HG03342 (cell line): ENCODE measurements around the gene DHX58.
"Not testable (repeated sequence)": the region's sequence is repeated elsewhere in the genome, so short reads cannot be mapped to it uniquely, and the experiment has no call there.

ENCODE experiments used
- ATAC-seq: cut with Tn5 transposase; IDR thresholded peaks from one replicate; pipeline ENCODE4 v1.9.1; 2021; ENCODE audit warnings: mild to moderate bottlenecking, moderate library complexity; ENCODE audit not compliant: unreplicated experiment

Gene DHX58

GRCh38 chr17:42112552-42113176, at the start of gene DHX58:
TSS of gene DHX58 (minus strand) at chr17:42112714. CDS start at chr17:42111892, 822 bp downstream.
- peak; percentile 56 for ATAC-seq

GRCh38 chr17:42160531-42160910, 48.0 kb upstream of the DHX58 start:
- no peak for ATAC-seq

GRCh38 chr17:42159796-42160530, 47.4 kb upstream of the DHX58 start:
- no peak for ATAC-seq

GRCh38 chr17:42155614-42156045, 43.1 kb upstream of the DHX58 start:
- no peak for ATAC-seq

GRCh38 chr17:42153919-42154742, 41.6 kb upstream of the DHX58 start:
- no peak for ATAC-seq

- ATAC-seq = no peak
Observed at GRCh38 chr17:42146911-42147607, 34.5 kb upstream of the DHX58 start.

GRCh38 chr17:42143138-42143537, 30.6 kb upstream of the DHX58 start:
- ATAC-seq = not testable (repeated sequence)

- ATAC-seq = no peak
Observed at GRCh38 chr17:42142371-42142896, 29.9 kb upstream of the DHX58 start.

GRCh38 chr17:42141382-42141781, 28.9 kb upstream of the DHX58 start:
- no peak for ATAC-seq

- not testable (repeated sequence) for ATAC-seq
Observed at GRCh38 chr17:42140690-42141089, 28.2 kb upstream of the DHX58 start.

GRCh38 chr17:42138749-42139492, 26.4 kb upstream of the DHX58 start:
- ATAC-seq = no peak

- ATAC-seq = no peak
Observed at GRCh38 chr17:42136654-42137051, 24.1 kb upstream of the DHX58 start.

GRCh38 chr17:42135664-42136653, 23.4 kb upstream of the DHX58 start:
- ATAC-seq = no peak

GRCh38 chr17:42135151-42135550, 22.6 kb upstream of the DHX58 start:
- ATAC-seq = no peak

- ATAC-seq = peak; percentile 65
Observed at GRCh38 chr17:42133461-42134041, 21.0 kb upstream of the DHX58 start.

- ATAC-seq = peak; percentile 22
Observed at GRCh38 chr17:42132941-42133340, 20.4 kb upstream of the DHX58 start.

GRCh38 chr17:42131981-42132432, 19.5 kb upstream of the DHX58 start:
- no peak for ATAC-seq

GRCh38 chr17:42131232-42131631, 18.7 kb upstream of the DHX58 start:
- no peak for ATAC-seq
